Activated naive CD4-positive, alpha-beta T cell treated with anti-CD3 and anti-CD28 coated beads, Interleukin-2, amount 10 ng/mL, durations not matched to agents 7 days and 5 days (primary cell): ENCODE measurements around the gene GATA2.
A peak's percentile ranks its signal among the peaks of the same experiment; 100 is the strongest.

Experiments
- CTCF ChIA-PET: fragments of 350-600 bp; sonication (Branson Sonifier 250); formaldehyde crosslinking; loops from one replicate; lab custom pipeline; 2021; ENCODE audit warnings: antibody characterized with exemption; lab: Charles Lee
- DNase-seq: peaks from one replicate; pipeline ENCODE4 v3.0.0-alpha.2; 2020
- H3K27ac Mint-ChIP-seq: one replicate; pipeline ENCODE4 v1.8.0; 2021; ENCODE audit warnings: mild to moderate bottlenecking, moderate library complexity, mixed read lengths
- H3K27me3 Mint-ChIP-seq: one replicate; pipeline ENCODE4 v1.8.0; 2021; ENCODE audit warnings: mild to moderate bottlenecking, mixed read lengths
- H3K36me3 Mint-ChIP-seq: one replicate; pipeline ENCODE4 v1.8.0; 2021; ENCODE audit warnings: mixed read lengths
- H3K4me1 Mint-ChIP-seq: one replicate; pipeline ENCODE4 v1.8.0; 2021; ENCODE audit warnings: mixed read lengths
- H3K4me3 Mint-ChIP-seq: one replicate; pipeline ENCODE4 v1.8.0; 2021; ENCODE audit warnings: mild to moderate bottlenecking, moderate library complexity, mixed read lengths
- H3K9me3 Mint-ChIP-seq: one replicate; pipeline ENCODE4 v1.8.0; 2021; ENCODE audit warnings: mixed read lengths

Gene GATA2

DNA sequence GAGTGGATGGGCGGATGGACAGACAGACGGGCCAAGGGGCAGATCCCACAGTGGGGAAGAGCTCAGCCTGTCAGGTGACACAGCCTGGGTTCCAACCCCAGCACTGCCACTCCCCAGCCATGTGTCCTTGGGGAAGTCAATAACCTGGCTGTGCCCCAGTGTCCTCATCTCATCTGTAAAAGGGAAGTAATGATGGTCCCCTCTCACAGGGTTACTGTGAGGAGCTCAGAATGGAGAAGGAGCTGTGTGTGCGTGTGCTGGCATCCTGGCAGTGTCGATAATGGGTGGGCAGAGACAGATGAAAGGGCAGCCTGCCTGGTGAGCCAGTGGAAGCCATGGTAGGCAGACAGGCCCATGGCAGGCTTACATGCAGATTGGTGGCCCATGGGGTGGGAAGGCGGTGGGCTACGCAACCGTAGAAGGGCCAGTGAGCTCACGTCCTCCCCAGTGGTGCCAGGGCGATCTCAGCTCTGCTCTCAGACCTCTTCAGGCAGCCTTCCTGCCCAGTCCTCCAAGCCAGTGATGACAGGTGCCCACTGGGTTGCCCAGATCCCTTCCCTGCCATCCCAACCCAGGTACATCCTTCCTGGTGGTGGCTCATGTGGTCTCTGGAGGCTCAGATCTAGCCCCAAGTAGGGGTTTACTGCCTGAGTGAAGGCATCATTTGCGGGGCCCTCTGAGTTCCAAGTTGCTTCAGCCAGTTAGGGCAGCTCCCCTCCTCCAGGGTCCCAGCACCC is 24.0 kb downstream of the GATA2 start:
- H3K27ac Mint-ChIP-seq: no peak overlapping the region
- H3K36me3 Mint-ChIP-seq: no peaks in the 10 kb centered on the region
- no peaks in the 10 kb centered on the region for H3K9me3 Mint-ChIP-seq
- CTCF ChIA-PET: no interaction called here
- DNase-seq: no peak
- H3K4me3 Mint-ChIP-seq: no peak overlapping the region
- H3K27me3 Mint-ChIP-seq: peaks cover 50% of the 10 kb centered on the region
- H3K4me1 Mint-ChIP-seq: peaks cover 6% of the 10 kb centered on the region

DNA sequence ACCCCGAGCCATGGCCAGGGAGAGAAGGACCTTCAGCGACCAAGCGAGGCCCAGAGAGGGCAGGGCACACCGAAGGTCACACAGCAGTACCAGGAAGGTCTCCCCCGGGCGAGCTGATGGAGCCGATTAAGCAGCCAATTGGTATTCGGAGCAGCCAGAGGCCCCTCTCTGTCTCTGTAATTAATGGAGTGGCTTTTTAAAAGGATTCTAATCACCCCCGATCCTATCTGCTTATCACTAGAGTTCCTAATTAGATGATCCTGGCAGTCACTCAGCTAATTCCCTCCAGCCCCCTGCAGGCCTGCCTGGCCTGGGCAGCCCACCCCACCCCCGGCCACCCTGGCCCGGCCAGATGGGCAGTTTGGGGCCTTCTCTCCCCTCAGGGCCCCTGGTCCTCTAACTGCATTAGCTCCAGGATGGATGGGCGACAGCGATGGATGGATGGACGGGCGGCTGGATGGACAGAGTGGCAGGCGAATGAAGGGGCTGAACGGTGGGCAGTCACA is 24.7 kb downstream of the GATA2 start:
- CTCF ChIA-PET: no interaction called here
- Mint-ChIP-seq H3K27me3 (peaks cover 44% of the 10 kb centered on the region), H3K27ac (no peak overlapping the region)

DNA sequence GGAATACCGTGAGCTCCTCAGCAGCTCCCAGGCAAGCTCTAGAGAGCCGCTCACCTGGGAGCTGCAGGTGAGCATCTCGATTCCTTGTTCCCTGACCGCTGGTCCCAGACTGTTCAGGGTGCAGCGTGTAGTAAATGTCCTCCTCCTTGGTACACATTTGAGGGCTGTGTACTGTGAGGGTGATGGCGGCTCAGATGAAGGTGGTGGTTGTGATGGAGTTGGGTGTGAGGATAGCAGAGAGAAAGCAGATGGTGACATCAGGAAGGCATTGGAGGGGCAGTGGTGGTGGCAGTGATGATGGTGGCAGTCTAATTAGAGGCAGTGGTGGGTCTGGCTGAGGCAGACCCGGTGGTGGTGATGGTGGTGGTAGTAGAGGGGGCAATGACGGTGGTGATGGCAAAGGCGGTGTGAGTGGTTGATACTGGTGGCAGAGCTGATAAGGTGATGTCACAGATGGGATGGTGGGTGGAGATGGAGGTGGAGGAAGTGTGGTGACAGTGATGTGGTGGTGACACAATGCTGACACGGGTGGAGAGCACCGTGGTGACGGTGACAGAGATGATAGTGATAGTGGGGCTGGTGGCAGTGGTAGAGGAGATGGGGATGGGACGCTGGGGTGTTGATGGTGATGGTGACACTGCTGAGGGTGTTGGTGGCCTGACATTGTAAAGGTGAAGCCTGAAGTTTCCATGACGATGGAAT is 26.0 kb downstream of the GATA2 start, which contains the start of gene DNAJB8:
DNAJB8 (minus strand) TSS at position 51 of the 702 bp plus-strand sequence. CDS start 3,645 bp downstream, outside the sequence.
- H3K27ac Mint-ChIP-seq: no peak within 1 kb of the TSS
- DNase-seq: peak; percentile 47
- peaks cover 37% of the 10 kb centered on the region for H3K27me3 Mint-ChIP-seq
- H3K4me1 Mint-ChIP-seq: peaks cover 6% of the 10 kb centered on the region
- H3K36me3 Mint-ChIP-seq: no peaks in the 10 kb centered on the region
- CTCF ChIA-PET: no interaction called here
- no peak within 1 kb of the TSS for H3K4me3 Mint-ChIP-seq
- H3K9me3 Mint-ChIP-seq: no peaks in the 10 kb centered on the region

More for the DNA sequence above, 24.7 kb downstream of the GATA2 start:
- no peak overlapping the region for H3K4me3 Mint-ChIP-seq
- no peak for DNase-seq
- no peaks in the 10 kb centered on the region for H3K9me3 Mint-ChIP-seq
- no peaks in the 10 kb centered on the region for H3K36me3 Mint-ChIP-seq
- H3K4me1 Mint-ChIP-seq: peaks cover 6% of the 10 kb centered on the region

DNA sequence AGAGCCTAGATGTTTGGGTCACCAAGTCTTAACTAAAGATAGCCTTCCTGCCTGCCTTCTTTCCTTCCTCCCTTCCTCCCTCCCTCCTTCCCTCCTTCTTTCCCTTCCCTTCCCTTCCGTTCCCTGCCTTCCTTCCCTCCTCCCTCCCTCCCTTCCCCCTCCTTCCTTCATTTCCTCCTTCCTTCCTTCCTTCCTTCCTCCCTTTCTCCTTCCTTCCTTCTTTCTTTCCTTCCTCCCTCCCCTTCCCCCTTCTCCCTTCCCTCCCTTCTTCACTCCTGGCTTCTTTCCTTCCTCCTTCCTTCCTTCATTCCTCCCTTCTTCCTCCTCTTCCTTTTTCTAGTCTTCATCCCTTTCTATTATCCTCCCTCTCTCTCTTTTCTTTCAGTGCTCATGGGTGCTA is 28.3 kb downstream of the GATA2 start:
- Mint-ChIP-seq H3K27ac (no peak overlapping the region), H3K36me3 (no peaks in the 10 kb centered on the region), H3K4me1 (peaks cover 6% of the 10 kb centered on the region), H3K9me3 (no peaks in the 10 kb centered on the region), H3K4me3 (no peak overlapping the region), H3K27me3 (peaks cover 34% of the 10 kb centered on the region)
- DNase-seq: no peak
- CTCF ChIA-PET: no interaction called here

DNA sequence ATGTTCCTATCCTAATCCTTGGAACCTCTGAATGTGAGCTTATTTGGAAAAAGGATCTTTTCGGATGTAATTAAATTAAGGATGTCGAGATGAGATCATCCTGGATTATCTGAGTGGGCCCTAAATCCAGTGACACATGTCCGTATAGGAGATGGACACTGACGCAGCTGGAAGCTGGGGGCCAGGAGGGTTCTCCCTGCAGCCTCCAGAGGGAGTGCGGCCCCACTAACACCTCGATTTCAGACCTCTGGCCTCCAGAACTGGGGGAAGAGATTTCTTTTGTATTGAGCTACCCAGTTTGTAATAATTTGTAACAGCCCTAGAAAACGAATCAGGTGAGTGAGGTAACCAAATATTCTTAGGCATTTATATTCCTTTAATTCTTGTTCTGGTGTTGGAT is 28.8 kb downstream of the GATA2 start:
- Mint-ChIP-seq H3K9me3 (no peaks in the 10 kb centered on the region), H3K36me3 (no peaks in the 10 kb centered on the region), H3K27ac (no peak overlapping the region), H3K27me3 (peaks cover 34% of the 10 kb centered on the region), H3K4me3 (no peak overlapping the region), H3K4me1 (peaks cover 6% of the 10 kb centered on the region)
- CTCF ChIA-PET: no interaction called here
- DNase-seq: no peak

DNA sequence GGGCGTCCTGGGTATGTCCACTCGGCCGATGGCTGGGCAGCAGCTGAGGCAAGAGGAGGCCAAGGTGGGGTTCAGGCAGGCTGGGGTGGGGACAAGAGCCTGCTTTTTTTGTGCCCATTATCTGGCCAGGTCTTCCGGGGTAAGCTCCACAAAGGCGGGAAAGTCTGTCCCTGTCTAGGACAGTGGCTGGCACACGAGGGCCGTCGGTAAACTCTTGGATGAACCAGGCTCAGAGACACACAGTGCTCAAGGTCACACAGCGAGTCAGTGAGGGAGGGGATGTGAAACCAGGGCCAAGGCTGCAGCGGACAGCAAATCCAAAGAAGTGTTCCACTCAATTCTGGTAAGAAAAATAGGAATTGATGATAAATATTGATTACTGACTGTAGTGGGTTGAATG is 29.2 kb downstream of the GATA2 start:
- H3K9me3 Mint-ChIP-seq: no peaks in the 10 kb centered on the region
- H3K4me1 Mint-ChIP-seq: peaks cover 6% of the 10 kb centered on the region
- peaks cover 34% of the 10 kb centered on the region for H3K27me3 Mint-ChIP-seq
- CTCF ChIA-PET: no interaction called here
- H3K36me3 Mint-ChIP-seq: no peaks in the 10 kb centered on the region
- no peak overlapping the region for H3K27ac Mint-ChIP-seq
- H3K4me3 Mint-ChIP-seq: no peak overlapping the region
- no peak for DNase-seq

DNA sequence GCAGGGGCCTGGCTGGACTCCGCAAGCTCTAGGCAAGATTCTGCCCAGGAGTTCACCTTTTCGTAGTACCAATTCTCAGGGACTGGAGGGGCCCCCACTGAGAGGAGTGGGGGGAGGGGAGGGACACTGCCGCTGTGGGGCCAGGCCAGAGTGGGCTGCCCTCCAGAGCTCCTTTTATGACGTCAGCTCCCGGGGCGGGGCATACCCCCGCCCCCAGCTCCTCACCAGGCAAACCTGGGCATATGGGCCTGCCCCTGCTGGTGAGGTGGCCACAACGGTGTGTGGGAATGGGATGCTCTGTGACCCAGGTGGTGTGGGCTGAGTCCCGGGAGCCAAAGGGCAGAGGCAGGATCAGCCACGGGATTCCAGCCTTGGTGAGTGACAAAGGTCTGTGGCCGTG is 29.6 kb downstream of the GATA2 start:
- Mint-ChIP-seq H3K27ac (no peak overlapping the region), H3K4me1 (peaks cover 6% of the 10 kb centered on the region), H3K4me3 (no peak overlapping the region), H3K27me3 (peaks cover 34% of the 10 kb centered on the region), H3K36me3 (no peaks in the 10 kb centered on the region), H3K9me3 (no peaks in the 10 kb centered on the region)
- no peak for DNase-seq
- CTCF ChIA-PET: no interaction called here

DNA sequence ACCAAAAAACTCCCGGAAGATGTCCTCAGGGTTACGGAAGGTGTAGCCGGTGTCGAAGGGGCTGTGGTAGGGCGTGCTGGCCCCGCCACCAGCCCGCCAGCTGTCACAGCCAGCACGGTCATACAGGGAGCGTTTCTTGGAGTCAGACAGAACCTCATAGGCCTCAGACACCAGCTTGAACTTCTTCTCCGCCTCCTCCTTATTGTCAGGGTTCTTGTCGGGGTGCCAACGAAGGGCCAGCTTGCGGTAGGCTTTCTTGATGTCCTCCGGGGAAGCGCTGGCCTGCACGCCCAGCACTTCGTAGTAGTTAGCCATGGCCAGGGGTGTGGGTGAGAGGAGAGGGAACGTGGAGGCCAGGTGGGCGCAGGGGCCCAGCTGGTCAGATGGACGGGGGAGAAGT is 30.1 kb downstream of the GATA2 start:
- H3K27ac Mint-ChIP-seq: no peak overlapping the region
- peaks cover 36% of the 10 kb centered on the region for H3K27me3 Mint-ChIP-seq
- H3K4me3 Mint-ChIP-seq: no peak overlapping the region
- H3K36me3 Mint-ChIP-seq: no peaks in the 10 kb centered on the region
- peaks cover 6% of the 10 kb centered on the region for H3K4me1 Mint-ChIP-seq
- DNase-seq: no peak
- CTCF ChIA-PET: no interaction called here
- no peaks in the 10 kb centered on the region for H3K9me3 Mint-ChIP-seq

DNA sequence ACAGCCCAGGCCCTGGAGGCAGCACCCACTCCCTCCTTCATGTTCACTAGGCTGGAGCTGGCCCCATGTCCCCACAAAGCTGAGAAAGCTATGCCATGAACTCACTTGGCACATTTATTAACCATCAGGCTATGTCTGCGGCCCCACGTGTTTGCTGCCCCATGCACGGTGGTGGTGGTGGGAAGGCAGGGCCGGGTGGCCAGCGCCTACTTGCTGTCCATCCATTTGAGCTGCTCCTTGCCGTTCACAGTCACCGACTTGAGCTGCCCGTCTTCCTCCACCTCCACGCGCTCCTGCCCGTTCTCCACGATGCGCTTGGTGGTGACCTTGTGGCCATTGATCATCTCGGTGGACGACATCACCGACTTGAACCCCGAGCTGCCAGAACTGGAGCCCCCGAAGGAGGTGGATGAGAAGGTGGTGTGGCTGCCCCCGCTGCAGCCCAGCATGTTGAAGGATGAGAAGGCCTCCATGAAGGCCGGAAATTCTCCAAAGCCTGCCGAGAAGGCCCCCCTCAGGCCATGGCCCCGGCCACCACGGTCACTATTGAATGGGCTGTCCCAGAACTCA is 30.6 kb downstream of the GATA2 start:
- H3K36me3 Mint-ChIP-seq: no peaks in the 10 kb centered on the region
- H3K27me3 Mint-ChIP-seq: peaks cover 41% of the 10 kb centered on the region
- H3K27ac Mint-ChIP-seq: no peak overlapping the region
- H3K4me1 Mint-ChIP-seq: peaks cover 6% of the 10 kb centered on the region
- no peaks in the 10 kb centered on the region for H3K9me3 Mint-ChIP-seq
- no peak for DNase-seq
- CTCF ChIA-PET: no interaction called here
- no peak overlapping the region for H3K4me3 Mint-ChIP-seq

DNA sequence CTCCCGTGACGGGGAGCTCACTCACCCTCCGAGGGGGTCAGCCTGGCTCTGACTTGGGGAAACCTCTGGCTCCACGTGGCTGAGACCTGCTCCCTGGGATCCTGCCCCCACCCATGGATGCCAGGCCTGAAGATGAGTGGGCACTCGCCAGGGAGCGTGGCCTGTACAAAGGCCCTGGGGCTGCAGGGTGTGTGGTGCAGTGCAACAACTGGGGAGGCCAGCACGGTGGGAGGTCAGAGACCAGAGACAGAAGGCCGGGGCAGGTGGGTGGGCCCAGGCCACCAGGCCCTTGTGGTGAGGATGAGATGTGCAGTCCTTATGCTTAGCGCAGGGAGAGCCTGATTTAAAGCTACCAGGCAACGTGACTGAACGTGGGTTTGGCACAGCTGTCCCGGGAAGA is 31.3 kb downstream of the GATA2 start:
- no peaks in the 10 kb centered on the region for H3K4me1 Mint-ChIP-seq
- CTCF ChIA-PET: no interaction called here

DNA sequence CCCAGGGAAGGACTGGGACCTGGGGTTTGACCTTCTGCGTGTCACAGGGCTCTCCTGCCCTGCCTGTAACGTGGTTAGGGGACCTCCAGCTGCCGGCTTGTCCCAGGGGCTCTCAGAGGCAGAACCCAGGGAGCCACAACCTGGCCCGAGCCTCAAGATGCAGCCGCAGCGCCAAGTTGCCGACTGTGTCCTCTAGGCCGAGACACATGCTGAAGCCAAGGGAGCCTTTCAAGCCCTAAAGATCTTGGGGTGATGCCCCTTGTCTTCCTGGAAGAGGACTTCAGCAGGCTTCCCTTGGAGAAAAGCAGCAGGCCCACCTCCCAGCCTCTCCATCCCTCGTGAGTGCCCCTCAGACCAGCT is 33.6 kb downstream of the GATA2 start:
- H3K27ac Mint-ChIP-seq: no peak overlapping the region
- H3K4me3 Mint-ChIP-seq: no peak overlapping the region
- H3K9me3 Mint-ChIP-seq: no peaks in the 10 kb centered on the region
- CTCF ChIA-PET: no interaction called here
- H3K36me3 Mint-ChIP-seq: no peaks in the 10 kb centered on the region
- H3K27me3 Mint-ChIP-seq: peaks cover 43% of the 10 kb centered on the region
- DNase-seq: no peak
- H3K4me1 Mint-ChIP-seq: no peaks in the 10 kb centered on the region

More for the DNA sequence above, 31.3 kb downstream of the GATA2 start:
- H3K36me3 Mint-ChIP-seq: no peaks in the 10 kb centered on the region
- DNase-seq: no peak
- H3K9me3 Mint-ChIP-seq: no peaks in the 10 kb centered on the region
- H3K27me3 Mint-ChIP-seq: peaks cover 40% of the 10 kb centered on the region
- no peak overlapping the region for H3K27ac Mint-ChIP-seq
- H3K4me3 Mint-ChIP-seq: no peak overlapping the region

DNA sequence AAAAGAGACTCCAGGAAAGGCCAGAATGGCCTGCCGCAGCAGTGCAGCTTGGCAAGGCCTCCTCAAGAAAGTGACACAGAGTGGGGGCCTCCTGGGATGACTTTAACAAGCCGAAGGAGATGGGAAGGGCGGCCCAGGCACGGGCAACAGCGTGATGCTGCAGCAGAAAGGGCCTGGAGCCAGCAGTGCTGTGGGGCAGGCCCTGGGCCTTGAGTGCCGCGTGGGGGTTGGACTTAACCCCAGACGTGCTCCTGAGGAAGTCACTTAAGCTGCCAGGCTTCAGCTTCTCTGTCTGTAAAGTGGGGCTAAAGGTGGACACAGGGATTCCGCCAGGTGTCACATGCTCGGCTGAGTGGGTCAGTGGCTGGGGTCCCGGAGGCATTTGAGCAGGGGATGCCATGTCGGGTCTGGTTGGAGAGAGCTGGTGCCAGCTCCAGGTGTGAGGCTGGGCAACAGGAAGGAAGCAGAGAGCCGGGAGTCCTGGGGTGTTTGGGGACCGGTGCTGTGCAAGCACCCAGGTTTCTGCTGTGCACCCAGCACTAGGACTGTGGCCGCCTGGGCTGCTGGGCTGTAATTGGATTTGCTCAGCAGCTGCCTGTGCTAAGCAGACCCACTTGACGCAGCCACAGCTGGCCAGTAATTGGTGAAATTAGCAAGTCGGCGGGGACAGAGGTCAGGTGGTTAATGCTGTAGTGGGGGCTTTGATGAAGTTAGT is 34.1 kb downstream of the GATA2 start:
- DNase-seq: no peak
- CTCF ChIA-PET: no interaction called here
- Mint-ChIP-seq H3K27ac (no peak overlapping the region), H3K36me3 (no peaks in the 10 kb centered on the region), H3K27me3 (peaks cover 48% of the 10 kb centered on the region), H3K9me3 (no peaks in the 10 kb centered on the region), H3K4me1 (no peaks in the 10 kb centered on the region), H3K4me3 (no peak overlapping the region)

DNA sequence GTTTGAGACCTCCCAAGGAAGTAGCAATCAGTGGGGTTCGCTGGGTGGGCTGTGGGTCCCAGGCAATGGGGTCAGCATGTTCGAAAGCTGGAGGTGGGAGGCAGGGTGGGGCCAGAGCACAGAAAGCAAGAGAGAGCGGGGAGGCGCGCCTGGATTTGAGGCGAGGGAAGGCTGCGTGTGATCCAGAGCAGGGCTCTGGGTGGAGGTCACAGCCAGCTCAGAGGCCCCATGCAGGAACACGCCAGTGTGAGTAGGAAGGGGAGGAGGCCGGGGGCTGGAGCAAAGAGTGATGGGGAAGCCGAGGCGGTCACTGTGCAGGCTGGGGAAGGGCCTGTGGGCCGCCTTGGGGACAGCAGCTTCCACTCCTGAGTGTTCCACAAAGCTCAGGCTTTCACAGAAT is 35.1 kb downstream of the GATA2 start:
- CTCF ChIA-PET: no interaction called here
- Mint-ChIP-seq H3K4me1 (no peaks in the 10 kb centered on the region), H3K9me3 (no peaks in the 10 kb centered on the region), H3K27ac (no peak overlapping the region), H3K4me3 (no peak overlapping the region), H3K27me3 (peaks cover 57% of the 10 kb centered on the region), H3K36me3 (no peaks in the 10 kb centered on the region)
- DNase-seq: no peak
